Smooth muscle cell (in vitro differentiated cells): ENCODE measurements around the gene ANAPC15. TPM values are rescaled to one million over a fixed set of nuclear protein-coding genes. Genes with fewer than 3 reads are reported as not detected.

ENCODE experiments used
- DNase-seq: peaks from one replicate; lab custom pipeline; 2025; ENCODE audit not compliant: unreplicated experiment; lab: John Stamatoyannopoulos, UW
- H2AFZ ChIP-seq: fragments of 200-600 bp; sonication (generic); 2 replicates; pipeline ENCODE4 v1.6.0; 2016; ENCODE audit warnings: antibody characterized with exemption, low read depth, mild to moderate bottlenecking
- H3F3A ChIP-seq: fragments of 200-600 bp; sonication (generic); 2 replicates; pipeline ENCODE4 v1.6.0; 2017; ENCODE audit warnings: antibody characterized with exemption, low read depth
- H3K27ac ChIP-seq: fragments of 200-600 bp; sonication (generic); 2 replicates; pipeline ENCODE4 v1.5.1; 2016; ENCODE audit warnings: low read depth, mild to moderate bottlenecking
- H3K27me3 ChIP-seq: fragments of 200-600 bp; sonication (generic); 2 replicates; pipeline ENCODE4 v1.6.1; 2016; ENCODE audit warnings: low read depth, mild to moderate bottlenecking
- H3K36me3 ChIP-seq: fragments of 200-600 bp; sonication (generic); 2 replicates; pipeline ENCODE4 v1.5.1; 2016; ENCODE audit warnings: low read depth
- H3K4me1 ChIP-seq: fragments of 200-600 bp; sonication (generic); 2 replicates; pipeline ENCODE4 v1.5.1; 2016; ENCODE audit warnings: low read depth
- H3K4me2 ChIP-seq: fragments of 200-600 bp; sonication (generic); 2 replicates; pipeline ENCODE4 v1.6.0; 2016; ENCODE audit warnings: mild to moderate bottlenecking
- H3K4me3 ChIP-seq: fragments of 200-600 bp; sonication (generic); 2 replicates; pipeline ENCODE4 v1.5.1; 2016; ENCODE audit warnings: mild to moderate bottlenecking
- H3K79me2 ChIP-seq: fragments of 200-600 bp; sonication (generic); 2 replicates; pipeline ENCODE4 v1.6.0; 2016; ENCODE audit warnings: low read depth, mild to moderate bottlenecking
- H3K9ac ChIP-seq: fragments of 200-600 bp; sonication (generic); 2 replicates; pipeline ENCODE4 v1.6.0; 2016; ENCODE audit warnings: low read depth
- H3K9me3 ChIP-seq: fragments of 200-600 bp; sonication (generic); replicated peaks from 2 replicates; pipeline ENCODE4 v1.5.1; 2016; ENCODE audit warnings: low read depth
- H4K20me1 ChIP-seq: fragments of 200-600 bp; sonication (generic); 2 replicates; pipeline ENCODE4 v1.6.0; 2016; ENCODE audit warnings: low read depth
- WGBS: methylation state at CpG from one replicate; pipeline ENCODE4 v1.1.7; 2016; ENCODE audit warnings: low lambda C conversion rate; 5-methylcytosine and 5-hydroxymethylcytosine counted together
- microRNA-seq: library from miRNA; unstranded; fragments of <30 nt; microRNA quantifications from one replicate; pipeline ENCODE4, GENCODE V29; 2016; ENCODE audit warnings: borderline number of aligned reads
- polyA plus RNA-seq: library from polyadenylated mRNA; unstranded; fragments of >200 nt; fragmentation: Nextera tagmentation; extraction: Ambion mirVana; gene quantifications from 2 replicates; pipeline ENCODE4 v1.2.1, GENCODE V29; 2016
- small RNA-seq: library from RNA; depleted of rRNA; stranded (forward); fragments of <200 nt; gene quantifications from one replicate; pipeline ENCODE3, GENCODE V24; 2014
- total RNA-seq: library from RNA; depleted of rRNA; stranded (reverse); fragments of >200 nt; gene quantifications from 2 replicates; pipeline ENCODE4 v1.2.3, GENCODE V29; 2014
- TF ChIP-seq, protein P1 (sequence below): fragments of 200-600 bp; sonication (generic); IDR thresholded peaks from 2 replicates; pipeline ENCODE4 v1.5.1; 2017; ENCODE audit warnings: borderline replicate concordance, mild to moderate bottlenecking, antibody characterized with exemption; ENCODE audit not compliant: insufficient read depth, poor library complexity, severe bottlenecking

The ANAPC15 gene
- total and polyA plus RNA-seq, 2 experiments from 2014 or later = 12.2 to 51.9 TPM

DNA sequence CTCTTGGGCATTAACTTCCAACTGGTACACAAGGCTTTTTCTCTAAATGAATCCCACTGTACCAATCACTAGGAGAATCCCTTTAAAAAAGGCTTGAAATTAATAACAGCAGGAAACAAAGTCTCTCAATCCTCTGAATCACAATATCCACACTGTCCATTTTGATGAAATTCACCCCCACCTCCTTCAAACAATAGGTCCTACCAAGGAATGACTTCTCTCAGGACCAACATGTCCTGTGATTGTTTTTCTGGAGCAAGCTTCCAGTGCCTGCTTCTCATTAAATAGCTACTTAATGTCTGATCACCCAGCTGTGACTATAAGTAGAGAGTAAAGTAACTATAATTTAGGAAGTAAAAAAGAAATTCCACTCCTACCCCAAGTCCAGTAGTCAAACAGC lies 45.2 kb downstream of the ANAPC15 start:
- Histone ChIP-seq H3K4me2 (peak overlapping the region; percentile 18), H3K9ac (no peak overlapping the region), H3K9me3 (no peaks in the 10 kb centered on the region), H2AFZ (no peak overlapping the region), H3K4me3 (no peak overlapping the region), H3K36me3 (no peaks in the 10 kb centered on the region), H3K4me1 (peaks cover 49% of the 10 kb centered on the region), H3K27me3 (no peaks in the 10 kb centered on the region), H4K20me1 (no peaks in the 10 kb centered on the region), H3F3A (peaks cover 21% of the 10 kb centered on the region), H3K27ac (no peak overlapping the region), H3K79me2 (peaks cover 73% of the 10 kb centered on the region)
- no peak for DNase-seq
- TF ChIP-seq, protein P1, sequence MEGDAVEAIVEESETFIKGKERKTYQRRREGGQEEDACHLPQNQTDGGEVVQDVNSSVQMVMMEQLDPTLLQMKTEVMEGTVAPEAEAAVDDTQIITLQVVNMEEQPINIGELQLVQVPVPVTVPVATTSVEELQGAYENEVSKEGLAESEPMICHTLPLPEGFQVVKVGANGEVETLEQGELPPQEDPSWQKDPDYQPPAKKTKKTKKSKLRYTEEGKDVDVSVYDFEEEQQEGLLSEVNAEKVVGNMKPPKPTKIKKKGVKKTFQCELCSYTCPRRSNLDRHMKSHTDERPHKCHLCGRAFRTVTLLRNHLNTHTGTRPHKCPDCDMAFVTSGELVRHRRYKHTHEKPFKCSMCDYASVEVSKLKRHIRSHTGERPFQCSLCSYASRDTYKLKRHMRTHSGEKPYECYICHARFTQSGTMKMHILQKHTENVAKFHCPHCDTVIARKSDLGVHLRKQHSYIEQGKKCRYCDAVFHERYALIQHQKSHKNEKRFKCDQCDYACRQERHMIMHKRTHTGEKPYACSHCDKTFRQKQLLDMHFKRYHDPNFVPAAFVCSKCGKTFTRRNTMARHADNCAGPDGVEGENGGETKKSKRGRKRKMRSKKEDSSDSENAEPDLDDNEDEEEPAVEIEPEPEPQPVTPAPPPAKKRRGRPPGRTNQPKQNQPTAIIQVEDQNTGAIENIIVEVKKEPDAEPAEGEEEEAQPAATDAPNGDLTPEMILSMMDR = no peak

DNA sequence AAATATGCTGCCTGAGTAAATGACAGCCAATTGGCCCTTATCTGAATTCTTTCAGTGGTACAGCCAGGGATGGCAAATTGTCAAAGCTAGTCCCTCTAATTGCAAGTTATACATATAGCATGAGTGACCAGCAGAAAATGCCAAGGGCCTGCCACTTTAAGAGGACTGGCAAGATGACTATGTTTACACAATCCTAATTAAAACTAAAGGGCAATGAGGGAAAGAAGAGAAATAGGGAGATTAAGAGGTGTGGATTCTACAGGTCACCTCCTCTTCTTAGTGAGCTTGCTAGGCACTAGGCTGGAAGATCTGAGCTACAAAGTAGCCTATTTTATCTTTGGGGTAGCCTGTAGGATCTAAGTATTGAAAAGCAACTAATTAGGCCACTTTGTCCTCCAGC lies 45.6 kb downstream of the ANAPC15 start:
- TF ChIP-seq, protein P1 = no peak
- peaks cover 46% of the 10 kb centered on the region for H3K4me1 ChIP-seq
- no peaks in the 10 kb centered on the region for H3K27me3 ChIP-seq
- no peak overlapping the region for H3K27ac ChIP-seq
- H3K4me2 ChIP-seq = peak overlapping the region; percentile 18
- peaks cover 72% of the 10 kb centered on the region for H3K79me2 ChIP-seq
- H3K36me3 ChIP-seq = no peaks in the 10 kb centered on the region
- no peak overlapping the region for H3K9ac ChIP-seq
- no peak for DNase-seq
- H3K9me3 ChIP-seq = no peaks in the 10 kb centered on the region
- no peaks in the 10 kb centered on the region for H4K20me1 ChIP-seq
- H3K4me3 ChIP-seq = no peak overlapping the region
- H2AFZ ChIP-seq = no peak overlapping the region
- H3F3A ChIP-seq = peaks cover 18% of the 10 kb centered on the region

DNA sequence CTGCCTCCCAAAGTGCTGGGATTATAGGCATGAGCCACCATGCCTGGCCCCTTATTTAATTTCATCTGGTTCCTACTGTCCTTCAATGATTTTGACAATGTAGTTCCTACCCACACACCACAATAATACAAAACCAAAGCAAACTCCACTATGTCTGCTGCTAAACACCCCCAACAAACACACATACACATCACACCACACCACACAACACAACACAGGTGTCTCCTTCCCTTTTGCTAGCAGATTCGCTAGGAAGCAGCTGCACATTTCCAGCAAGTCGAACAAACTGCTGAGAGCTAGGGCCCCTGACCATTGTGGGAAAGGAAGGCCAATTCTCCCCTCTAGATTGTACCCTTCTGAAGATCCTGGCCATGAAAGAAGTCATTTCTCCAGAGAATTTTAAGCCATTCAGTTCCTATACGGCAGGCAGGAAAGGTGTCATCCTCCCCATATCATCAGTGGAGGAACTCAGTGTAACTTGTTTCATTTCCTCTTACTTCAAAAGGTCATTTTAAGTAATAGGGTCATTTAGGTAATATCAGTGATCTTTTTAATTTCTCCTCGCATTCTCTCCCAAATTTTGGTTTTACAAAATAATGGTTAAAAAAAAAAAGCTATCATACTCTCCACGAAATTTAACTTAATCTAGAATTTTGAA lies 50.6 kb downstream of the ANAPC15 start:
- H3K4me3 ChIP-seq = no peak overlapping the region
- H3K4me2 ChIP-seq = no peak overlapping the region
- no peaks in the 10 kb centered on the region for H4K20me1 ChIP-seq
- peaks cover 73% of the 10 kb centered on the region for H3K79me2 ChIP-seq
- no peak overlapping the region for H2AFZ ChIP-seq
- no peaks in the 10 kb centered on the region for H3K36me3 ChIP-seq
- H3K27me3 ChIP-seq = no peaks in the 10 kb centered on the region
- peaks cover 8% of the 10 kb centered on the region for H3K4me1 ChIP-seq
- WGBS = 98% methylated on average over 5 of the region's 5 CpGs
- H3F3A ChIP-seq = no peaks in the 10 kb centered on the region
- TF ChIP-seq, protein P1 = no peak
- DNase-seq = no peak
- no peak overlapping the region for H3K27ac ChIP-seq
- H3K9me3 ChIP-seq = no peaks in the 10 kb centered on the region
- H3K9ac ChIP-seq = no peak overlapping the region

Small RNA genes lying within 50 kb of the gene (microRNA-seq; reads per million reads assigned to microRNA genes)
- gene MIR3165 = not detected

Small RNA genes lying within 50 kb of the gene (small RNA-seq; reads per million reads assigned to genes)
- not detected for gene MIR3165

Other genes starting within 250 kb of the ANAPC15 start
- gene DEFB131B, start 234.2 kb downstream of the ANAPC15 start, total RNA-seq = not detected in 2 replicates
- gene DEFB131B, start 234.2 kb downstream of the ANAPC15 start, polyA plus RNA-seq = not detected in 2 replicates
- 1.1 and 7.1 TPM in 2 replicates for gene XNDC1N, start 184.1 kb downstream of the ANAPC15 start, total RNA-seq
- gene XNDC1N, start 184.1 kb downstream of the ANAPC15 start, polyA plus RNA-seq = 1.4 and 1.9 TPM in 2 replicates
- 35.3 and 49.5 TPM in 2 replicates for gene RNF121, start 183.6 kb downstream of the ANAPC15 start, total RNA-seq
- 34.4 and 34.9 TPM in 2 replicates for gene RNF121, start 183.6 kb downstream of the ANAPC15 start, polyA plus RNA-seq
- gene IL18BP, start 113.8 kb downstream of the ANAPC15 start, total RNA-seq = 4.5 and 10.5 TPM in 2 replicates
- gene IL18BP, start 113.8 kb downstream of the ANAPC15 start, polyA plus RNA-seq = 0.55 and 4.6 TPM in 2 replicates
- gene NUMA1, start 32.2 kb downstream of the ANAPC15 start, total RNA-seq = 79.4 and 107 TPM in 2 replicates
- gene NUMA1, start 32.2 kb downstream of the ANAPC15 start, polyA plus RNA-seq = 72.4 and 92.1 TPM in 2 replicates
- 1.1 and 3.4 TPM in 2 replicates for gene LRRC51, start 31.8 kb downstream of the ANAPC15 start, total RNA-seq
- gene LRRC51, start 31.8 kb downstream of the ANAPC15 start, polyA plus RNA-seq = 6.1 and 7.1 TPM in 2 replicates
- 72.2 and 74.1 TPM in 2 replicates for gene LAMTOR1, start 9.4 kb downstream of the ANAPC15 start, total RNA-seq
- gene LAMTOR1, start 9.4 kb downstream of the ANAPC15 start, polyA plus RNA-seq = 117 and 148 TPM in 2 replicates
- not detected in 2 replicates for gene TOMT, start 6.8 kb downstream of the ANAPC15 start, total RNA-seq
- gene TOMT, start 6.8 kb downstream of the ANAPC15 start, polyA plus RNA-seq = not detected in 2 replicates
- gene FOLR3, start 23.0 kb upstream of the ANAPC15 start, total RNA-seq = not detected in 2 replicates
- gene FOLR3, start 23.0 kb upstream of the ANAPC15 start, polyA plus RNA-seq = not detected in 2 replicates
- gene FOLR1, start 79.4 kb upstream of the ANAPC15 start, total RNA-seq = 8.5 and 9.4 TPM in 2 replicates
- gene FOLR1, start 79.4 kb upstream of the ANAPC15 start, polyA plus RNA-seq = 8.1 and 15.0 TPM in 2 replicates
- gene FOLR2, start 104.1 kb upstream of the ANAPC15 start, total RNA-seq = not detected in 2 replicates
- not detected in 2 replicates for gene FOLR2, start 104.1 kb upstream of the ANAPC15 start, polyA plus RNA-seq
- 66.0 and 71.6 TPM in 2 replicates for gene INPPL1, start 112.1 kb upstream of the ANAPC15 start, total RNA-seq
- gene INPPL1, start 112.1 kb upstream of the ANAPC15 start, polyA plus RNA-seq = 95.6 and 104 TPM in 2 replicates
- not detected in 2 replicates for gene PHOX2A, start 131.5 kb upstream of the ANAPC15 start, total RNA-seq
- gene PHOX2A, start 131.5 kb upstream of the ANAPC15 start, polyA plus RNA-seq = 0.13 TPM in 1 of 2 replicates, not detected in the other